HUES48 (cell line): ENCODE data around the gene ARID4A.

Experiments
- H3K27ac ChIP-seq: one replicate; pipeline ENCODE4 v1.7.0; 2013; ENCODE audit warnings: low read depth, low read length, inconsistent platforms
- H3K27me3 ChIP-seq: 2 replicates; pipeline ENCODE4 v1.6.1; 2013; ENCODE audit warnings: mild to moderate bottlenecking, low read length; ENCODE audit not compliant: control insufficient read depth, insufficient read depth
- H3K36me3 ChIP-seq: 2 replicates; pipeline ENCODE4 v1.6.1; 2013; ENCODE audit warnings: low read length; ENCODE audit not compliant: control insufficient read depth, insufficient read depth
- H3K4me1 ChIP-seq: 2 replicates; pipeline ENCODE4 v1.6.1; 2013; ENCODE audit warnings: mild to moderate bottlenecking, low read length; ENCODE audit not compliant: control insufficient read depth, insufficient read depth
- H3K4me3 ChIP-seq: 2 replicates; pipeline ENCODE4 v1.5.1; 2013; ENCODE audit warnings: mild to moderate bottlenecking, low read depth, low read length
- H3K9ac ChIP-seq: 2 replicates; pipeline ENCODE4 v1.6.1; 2013; ENCODE audit warnings: mild to moderate bottlenecking, low read depth, low read length, moderate library complexity
- H3K9me3 ChIP-seq: 2 replicates; pipeline ENCODE4 v1.6.1; 2013; ENCODE audit warnings: low read length; ENCODE audit not compliant: control insufficient read depth, insufficient read depth

The ARID4A gene

DNA sequence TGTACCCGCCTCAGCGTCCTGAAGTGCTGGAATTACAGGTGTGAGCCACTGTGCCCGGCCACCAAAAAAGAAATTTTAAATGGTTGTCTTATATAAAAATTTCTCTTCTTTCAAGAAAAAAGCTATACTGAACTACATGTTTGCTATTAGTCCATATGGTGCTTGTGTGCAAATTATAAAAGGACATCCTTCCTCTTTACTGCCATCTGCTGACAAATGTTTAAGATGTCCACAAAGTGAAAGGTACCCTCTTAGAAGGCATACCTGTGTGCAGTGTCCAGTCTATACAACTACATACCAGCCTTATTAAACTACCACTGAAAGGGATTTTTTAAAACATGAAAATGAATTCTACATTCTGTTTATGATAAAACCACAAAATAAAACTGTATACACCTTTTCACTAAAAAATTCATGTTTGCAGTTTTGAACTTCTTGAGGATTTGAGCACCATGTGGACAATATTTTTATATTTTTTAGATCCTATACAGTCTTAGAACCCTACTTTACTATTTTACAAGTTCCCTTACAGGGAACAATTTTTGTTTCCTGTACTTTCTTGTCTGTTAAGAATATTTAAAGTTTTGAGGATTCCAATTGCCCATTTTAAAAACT lies 64.5 kb downstream of the ARID4A start:
- Histone ChIP-seq H3K27ac (no peak overlapping the region), H3K9me3 (no peaks in the 10 kb centered on the region), H3K4me1 (no peaks in the 10 kb centered on the region), H3K36me3 (peaks cover 72% of the 10 kb centered on the region), H3K4me3 (no peak overlapping the region), H3K27me3 (no peaks in the 10 kb centered on the region), H3K9ac (no peak overlapping the region)

- H3K36me3 ChIP-seq: peaks cover 79% of the 10 kb centered on the region
- no peak overlapping the region for H3K4me3 ChIP-seq
- no peaks in the 10 kb centered on the region for H3K9me3 ChIP-seq
- H3K27ac ChIP-seq: no peak overlapping the region
- H3K27me3 ChIP-seq: no peaks in the 10 kb centered on the region
- no peaks in the 10 kb centered on the region for H3K4me1 ChIP-seq
- no peak overlapping the region for H3K9ac ChIP-seq
Observed at GRCh38 chr14:58364316-58364715, 66.0 kb downstream of the ARID4A start.

DNA sequence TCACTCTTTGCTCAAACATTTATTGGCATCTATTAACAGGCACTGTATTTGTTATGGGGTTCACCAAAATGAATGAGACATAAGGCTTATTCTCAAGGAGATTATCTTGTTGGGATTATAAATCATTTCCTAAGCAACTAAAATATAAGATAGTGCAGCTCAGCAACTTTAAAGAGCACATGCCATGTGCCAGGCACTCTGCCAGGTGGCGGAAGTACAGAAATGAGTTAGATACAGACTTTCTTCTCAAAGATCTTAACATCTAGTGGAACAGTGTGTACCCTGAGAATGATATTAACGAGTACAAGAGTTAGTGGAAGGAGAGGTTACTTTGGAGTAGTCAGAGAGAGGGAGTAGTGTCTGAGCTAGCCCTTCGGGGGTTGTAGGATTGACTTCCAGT lies 68.9 kb downstream of the ARID4A start:
- no peak overlapping the region for H3K4me3 ChIP-seq
- no peak overlapping the region for H3K27ac ChIP-seq
- no peaks in the 10 kb centered on the region for H3K27me3 ChIP-seq
- H3K4me1 ChIP-seq: no peaks in the 10 kb centered on the region
- H3K36me3 ChIP-seq: peaks cover 69% of the 10 kb centered on the region
- H3K9me3 ChIP-seq: no peaks in the 10 kb centered on the region
- H3K9ac ChIP-seq: no peak overlapping the region

DNA sequence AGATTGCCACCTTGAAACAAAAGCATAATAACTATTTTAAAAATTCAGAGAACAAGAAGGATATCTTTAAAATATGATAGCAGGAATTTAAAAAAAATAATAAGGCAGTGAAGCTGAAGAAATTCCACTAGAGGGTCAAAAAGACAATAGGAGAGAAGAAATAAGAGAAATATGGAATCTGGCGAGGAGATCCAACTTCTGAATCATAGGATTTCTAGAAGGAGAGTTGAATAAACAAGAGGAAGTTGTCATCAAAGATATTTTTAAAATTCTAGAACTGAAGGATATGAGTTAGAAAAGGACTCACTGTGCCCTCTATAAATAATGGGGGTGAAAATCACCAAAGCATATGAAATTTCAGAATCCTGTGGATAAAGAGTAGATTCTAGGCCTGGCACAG lies 70.6 kb downstream of the ARID4A start:
- Histone ChIP-seq H3K27ac (no peak overlapping the region), H3K36me3 (peaks cover 76% of the 10 kb centered on the region), H3K27me3 (no peaks in the 10 kb centered on the region), H3K9me3 (no peaks in the 10 kb centered on the region), H3K4me3 (no peak overlapping the region), H3K4me1 (no peaks in the 10 kb centered on the region), H3K9ac (no peak overlapping the region)

- no peak overlapping the region for H3K9ac ChIP-seq
- peaks cover 24% of the 10 kb centered on the region for H3K36me3 ChIP-seq
- no peaks in the 10 kb centered on the region for H3K4me1 ChIP-seq
- H3K9me3 ChIP-seq: no peaks in the 10 kb centered on the region
- H3K27ac ChIP-seq: no peak overlapping the region
- no peaks in the 10 kb centered on the region for H3K27me3 ChIP-seq
- H3K4me3 ChIP-seq: no peak overlapping the region
Observed at GRCh38 chr14:58376791-58377190, 78.4 kb downstream of the ARID4A start.

DNA sequence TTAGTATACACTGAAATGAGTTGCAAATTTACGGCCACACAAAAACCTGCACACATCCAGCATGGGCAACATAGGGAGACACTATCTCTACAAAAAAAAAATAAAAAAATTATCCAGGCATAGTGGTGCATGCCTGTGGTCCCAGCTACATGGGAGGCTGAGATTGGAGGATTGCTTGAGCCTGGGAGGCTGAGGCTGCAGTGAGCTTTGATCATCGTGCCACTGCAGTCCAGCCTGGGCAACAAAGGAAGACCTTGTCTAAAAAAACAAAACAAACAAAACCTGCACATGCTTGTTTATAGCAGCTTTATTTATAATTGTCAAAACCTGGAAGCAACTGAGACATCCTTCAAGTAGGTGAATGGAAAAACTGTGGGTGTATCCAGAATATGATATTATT lies 92.5 kb downstream of the ARID4A start:
- H3K27ac ChIP-seq: no peak overlapping the region
- peaks cover 9% of the 10 kb centered on the region for H3K27me3 ChIP-seq
- peaks cover 6% of the 10 kb centered on the region for H3K4me1 ChIP-seq
- no peaks in the 10 kb centered on the region for H3K9me3 ChIP-seq
- no peak overlapping the region for H3K4me3 ChIP-seq
- H3K9ac ChIP-seq: no peak overlapping the region
- H3K36me3 ChIP-seq: no peaks in the 10 kb centered on the region

GRCh38 chr14:58395562-58395811 lies 97.1 kb downstream of the ARID4A start:
- H3K9me3 ChIP-seq: no peaks in the 10 kb centered on the region
- no peaks in the 10 kb centered on the region for H3K36me3 ChIP-seq
- H3K27me3 ChIP-seq: peaks cover 24% of the 10 kb centered on the region
- H3K4me1 ChIP-seq: peaks cover 22% of the 10 kb centered on the region
- peak overlapping the region; percentile 37; the same call in 1 of the 2 replicates for H3K9ac ChIP-seq
- H3K4me3 ChIP-seq: peak overlapping the region; percentile 72
- H3K27ac ChIP-seq: peak overlapping the region; percentile 66

DNA sequence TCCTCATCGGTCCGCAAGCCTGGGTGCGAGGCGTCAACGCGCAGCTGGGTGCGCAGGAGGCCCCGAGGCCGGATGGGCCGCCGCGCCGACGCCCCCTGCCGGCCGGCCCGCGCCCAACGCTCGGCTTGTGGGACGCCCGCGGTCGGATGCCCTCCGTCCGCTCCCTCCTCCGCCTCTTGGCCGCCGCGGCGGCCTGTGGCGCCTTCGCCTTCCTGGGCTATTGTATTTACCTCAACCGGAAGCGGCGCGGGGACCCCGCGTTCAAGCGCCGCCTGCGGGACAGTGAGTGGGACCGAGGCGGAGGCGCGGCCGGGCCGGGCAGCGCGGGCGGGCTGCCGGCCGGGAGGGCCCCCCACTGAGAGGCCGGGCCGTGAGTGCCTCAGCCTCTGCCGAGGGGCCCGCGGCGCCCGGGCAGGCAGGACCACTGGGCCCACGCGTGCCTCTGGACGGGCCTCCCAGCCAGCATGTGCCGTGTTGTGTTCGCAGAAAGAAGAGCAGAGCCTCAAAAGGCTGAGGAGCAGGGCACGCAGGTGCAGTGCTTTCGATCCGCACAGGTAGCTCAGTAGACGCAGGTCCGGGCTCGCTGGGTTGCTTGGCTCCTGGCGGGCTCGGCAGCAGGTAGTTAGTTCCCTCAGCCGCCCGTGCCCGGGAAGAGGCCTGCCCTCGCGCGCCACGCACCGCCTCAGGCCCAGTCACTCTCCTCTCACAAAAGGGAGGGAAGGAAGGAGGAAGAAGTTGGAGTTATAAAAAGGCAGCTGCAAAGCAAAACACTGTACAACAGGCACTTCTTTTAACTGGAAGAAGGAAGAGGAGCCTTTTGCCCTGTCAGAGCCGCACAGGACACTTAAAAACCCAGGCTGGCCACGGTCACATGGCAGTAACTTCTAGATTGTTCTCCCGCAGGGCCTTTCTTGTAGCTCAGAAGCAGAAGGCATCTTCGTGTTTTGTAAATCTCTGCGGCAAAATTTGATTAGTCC lies 97.7 kb downstream of the ARID4A start, which contains the start of gene TOMM20L:
TOMM20L (plus strand) TSS at position 119 of the 977 bp plus-strand sequence; CDS start at position 147, 28 bp downstream.
- Histone ChIP-seq H3K9ac (peak within 1 kb of the TSS; percentile 82), H3K36me3 (no peaks in the 10 kb centered on the region), H3K4me3 (peak within 1 kb of the TSS; percentile 72), H3K9me3 (no peaks in the 10 kb centered on the region), H3K4me1 (peaks cover 22% of the 10 kb centered on the region), H3K27ac (peak within 1 kb of the TSS; percentile 66), H3K27me3 (peaks cover 24% of the 10 kb centered on the region)

DNA sequence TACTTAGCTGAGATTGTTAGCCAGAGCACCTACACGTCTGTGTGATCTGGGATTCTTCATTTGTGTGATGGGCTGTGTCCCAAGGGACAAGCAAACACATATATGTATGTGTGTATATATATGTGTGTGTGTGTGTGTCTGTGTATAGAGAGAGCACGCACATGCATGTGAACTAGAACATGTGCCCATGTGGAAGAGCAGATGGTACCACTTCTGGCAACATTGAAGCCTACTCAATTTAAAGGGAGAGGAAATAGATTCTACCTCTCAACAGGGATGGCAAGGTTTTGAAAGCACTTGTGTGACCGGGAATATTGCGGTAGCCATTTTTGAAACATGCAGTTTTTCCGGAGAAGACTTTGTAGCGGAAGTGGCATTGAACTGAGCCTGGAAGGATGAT lies 98.8 kb downstream of the ARID4A start:
- H3K27me3 ChIP-seq: peaks cover 24% of the 10 kb centered on the region
- peaks cover 22% of the 10 kb centered on the region for H3K4me1 ChIP-seq
- no peak overlapping the region for H3K4me3 ChIP-seq
- H3K27ac ChIP-seq: no peak overlapping the region
- no peak overlapping the region for H3K9ac ChIP-seq
- no peaks in the 10 kb centered on the region for H3K36me3 ChIP-seq
- no peaks in the 10 kb centered on the region for H3K9me3 ChIP-seq

GRCh38 chr14:58398495-58398894 lies 100.1 kb downstream of the ARID4A start:
- no peak overlapping the region for H3K4me3 ChIP-seq
- no peaks in the 10 kb centered on the region for H3K36me3 ChIP-seq
- H3K27ac ChIP-seq: no peak overlapping the region
- no peak overlapping the region for H3K9ac ChIP-seq
- peaks cover 22% of the 10 kb centered on the region for H3K4me1 ChIP-seq
- no peaks in the 10 kb centered on the region for H3K9me3 ChIP-seq
- H3K27me3 ChIP-seq: peaks cover 24% of the 10 kb centered on the region

GRCh38 chr14:58398895-58399294 lies 100.5 kb downstream of the ARID4A start:
- Histone ChIP-seq H3K9ac (no peak overlapping the region), H3K27me3 (peaks cover 24% of the 10 kb centered on the region), H3K9me3 (no peaks in the 10 kb centered on the region), H3K4me1 (peaks cover 22% of the 10 kb centered on the region), H3K27ac (no peak overlapping the region), H3K4me3 (no peak overlapping the region), H3K36me3 (no peaks in the 10 kb centered on the region)
